Thyroid gland (tissue), 4 donors: ENCODE results near the gene SCFD2.

ENCODE experiments used
- CTCF ChIP-seq, 6 experiments: fragments of 200-600 bp in 3 of 6; fragments of 450-650 bp in 3 of 6; sonication (generic) in 3 of 6; IDR thresholded peaks; one replicate each; pipeline ENCODE4 v1.5.1; 2016 to 2019; ENCODE audit warnings: antibody characterized with exemption in 6 of 6, mild to moderate bottlenecking in 2 of 6, inconsistent platforms in 1 of 6, moderate library complexity in 1 of 6
- POLR2A ChIP-seq, 2 donors: fragments of 450-650 bp; IDR thresholded peaks; one replicate each; pipeline ENCODE4 v1.6.1; 2017; ENCODE audit warnings: antibody characterized with exemption in 2 of 2, mild to moderate bottlenecking in 2 of 2, moderate library complexity in 1 of 2

- no peak for TF ChIP-seq CTCF (IDR thresholded peaks at IDR 0.05)
- no peak for TF ChIP-seq POLR2A (IDR thresholded peaks at IDR 0.05)
Measured at GRCh38 chr4:52949336-52949735, 416.5 kb downstream of the SCFD2 start.
